ENCODE measurements around the gene LDLRAP1. TPM values are rescaled to one million over a fixed set of nuclear protein-coding genes. Genes with fewer than 3 reads are reported as not detected.

Gene LDLRAP1
- total and polyA plus RNA-seq, 4 donors, result 5.2 to 17.8 (median 13.3) TPM

- WGBS, result 94% methylated on average over 8 of the region's 8 CpGs
- Histone ChIP-seq H3K36me3 (ENCODE audit: control insufficient read depth in 4 of 4, insufficient read depth in 3 of 4, low read depth in 1 of 4, low read length in 3 of 4) (peaks cover 0 to 23% (median 2%) of the 10 kb centered on the region in 4 donors), H3K27ac (ENCODE audit: low read depth in 1 of 2, low read length in 2 of 2) (no peak overlapping the region)
These were observed 22.2 kb downstream of the LDLRAP1 start for GRCh38 chr1:25565626-25566025.

GRCh38 chr1:25566176-25566729 is 22.8 kb downstream of the LDLRAP1 start:
- Histone ChIP-seq H3K9ac (ENCODE audit: low read depth in 1 of 2, low read length in 2 of 2) (no peak overlapping the region), H3K9me3 (ENCODE audit: control insufficient read depth in 4 of 4, low read length in 3 of 4) (no peaks in the 10 kb centered on the region), H3K27me3 (ENCODE audit: control insufficient read depth in 4 of 4, insufficient read depth in 4 of 4, low read length in 3 of 4) (no peaks in the 10 kb centered on the region), H3K4me3 (ENCODE audit: low read depth in 1 of 3, low read length in 3 of 3) (no peak overlapping the region), H3K36me3 (ENCODE audit: control insufficient read depth in 4 of 4, insufficient read depth in 3 of 4, low read depth in 1 of 4, low read length in 3 of 4) (peaks cover 0 to 19% (median 2%) of the 10 kb centered on the region in 4 donors), H3K27ac (ENCODE audit: low read depth in 1 of 2, low read length in 2 of 2) (peak overlapping the region; percentile 55 to 76), H3K4me1 (ENCODE audit: control insufficient read depth in 4 of 4, insufficient read depth in 4 of 4, low read length in 3 of 4) (peaks cover 4 to 38% (median 27%) of the 10 kb centered on the region in 4 donors)
- WGBS, result 63% methylated on average over 9 of the region's 9 CpGs
- no peak for DNase-seq (ENCODE audit: low spot score)
- TF ChIP-seq CTCF (IDR thresholded peaks at IDR 0.05; ENCODE audit: low read depth, low read length, missing input control), result no peak
- TF ChIP-seq ATF3 (IDR thresholded peaks at IDR 0.05), result no peak
- TF ChIP-seq NR2F2 (IDR thresholded peaks at IDR 0.05), result no peak
- no peak for TF ChIP-seq RAD21 (IDR thresholded peaks at IDR 0.05)
- TF ChIP-seq GABPA (IDR thresholded peaks at IDR 0.05 in 1 of 2, conservative IDR thresholded peaks at IDR 0.05 in 1 of 2), result no peak
- no peak for TF ChIP-seq EGR1 (IDR thresholded peaks at IDR 0.05; ENCODE audit: low read depth in 2 of 2)
- no peak for TF ChIP-seq SP1 (IDR thresholded peaks at IDR 0.05)
- no peak for TF ChIP-seq FOXA2 (IDR thresholded peaks at IDR 0.05)
- no peak for TF ChIP-seq YY1 (IDR thresholded peaks at IDR 0.05)
- TF ChIP-seq RXRA (IDR thresholded peaks at IDR 0.05), result no peak
- no peak for TF ChIP-seq REST (IDR thresholded peaks at IDR 0.05)
- TF ChIP-seq HNF4G (IDR thresholded peaks at IDR 0.05), result no peak
- no peak for TF ChIP-seq ZBTB33 (IDR thresholded peaks at IDR 0.05)
- no peak for TF ChIP-seq JUND (IDR thresholded peaks at IDR 0.05)
- TF ChIP-seq FOXA1 (IDR thresholded peaks at IDR 0.05), result no peak
- TF ChIP-seq HNF4A (conservative IDR thresholded peaks at IDR 0.05), result no peak

More at GRCh38 chr1:25565626-25566025, 22.2 kb downstream of the LDLRAP1 start:
- peaks cover 2 to 32% (median 22%) of the 10 kb centered on the region in 4 donors for H3K4me1 ChIP-seq (ENCODE audit: control insufficient read depth in 4 of 4, insufficient read depth in 4 of 4, low read length in 3 of 4)
- no peak for TF ChIP-seq REST (IDR thresholded peaks at IDR 0.05)
- H3K4me3 ChIP-seq (ENCODE audit: low read depth in 1 of 3, low read length in 3 of 3), result no peak overlapping the region
- H3K9ac ChIP-seq (ENCODE audit: low read depth in 1 of 2, low read length in 2 of 2), result no peak overlapping the region
- no peaks in the 10 kb centered on the region for H3K9me3 ChIP-seq (ENCODE audit: control insufficient read depth in 4 of 4, low read length in 3 of 4)
- no peaks in the 10 kb centered on the region for H3K27me3 ChIP-seq (ENCODE audit: control insufficient read depth in 4 of 4, insufficient read depth in 4 of 4, low read length in 3 of 4)
- DNase-seq (ENCODE audit: low spot score), result no peak

All from liver (tissue), 9 donors.